HepG2 (cell line): Measurements from ENCODE around the gene SSR2.

Experiments
- CEBPB ChIP-seq: IDR thresholded peaks from 2 replicates; pipeline ENCODE4 v1.6.1; 2011; ENCODE audit warnings: low read depth, low read length, improper control_type of control experiment, borderline replicate concordance
- CTCF ChIP-seq: sonication (generic); formaldehyde crosslinking; IDR thresholded peaks from 2 replicates; pipeline ENCODE4 v1.5.0; 2020; ENCODE audit warnings: mild to moderate bottlenecking, missing genetic modification reagents, moderate library complexity
- DMTF1 ChIP-seq: sonication (generic); formaldehyde crosslinking; IDR thresholded peaks from 2 replicates; pipeline ENCODE4 v1.4.0; 2020; ENCODE audit warnings: mild to moderate bottlenecking, missing genetic modification reagents
- ELF1 ChIP-seq: sonication (generic); formaldehyde crosslinking; IDR thresholded peaks from 2 replicates; pipeline ENCODE4 v1.4.0; 2020; ENCODE audit warnings: missing genetic modification reagents
- EZH2 ChIP-seq: conservative IDR thresholded peaks from 2 replicates; pipeline ENCODE4 v1.6.1; 2012; ENCODE audit warnings: mild to moderate bottlenecking, low read depth, low read length, moderate library complexity
- JUND ChIP-seq: sonication (generic); formaldehyde crosslinking; IDR thresholded peaks from 2 replicates; pipeline ENCODE4 v1.8.0; 2022; ENCODE audit warnings: mild to moderate bottlenecking, missing genetic modification reagents
- PHB2 ChIP-seq: fragments of 450-650 bp; IDR thresholded peaks from 2 replicates; pipeline ENCODE4 v1.6.1; 2018; ENCODE audit not compliant: partially characterized antibody
- POLR2A ChIP-seq, 2 experiments: IDR thresholded peaks; 2 replicates each; pipeline ENCODE4 v1.6.1; 2011; ENCODE audit warnings: low read depth in 2 of 2, low read length in 2 of 2, mild to moderate bottlenecking in 1 of 2, moderate library complexity in 1 of 2; ENCODE audit not compliant: insufficient read depth in 1 of 2
- ZFP36 ChIP-seq: fragments of 150-350 bp; IDR thresholded peaks from 2 replicates; pipeline ENCODE4 v1.6.1; 2018; ENCODE audit warnings: borderline replicate concordance, low read length, low read depth; ENCODE audit not compliant: partially characterized antibody
- TF ChIP-seq, protein P1 (sequence below): sonication (generic); formaldehyde crosslinking; IDR thresholded peaks from 2 replicates; pipeline ENCODE4 v1.4.0; 2020; ENCODE audit warnings: low read depth, mild to moderate bottlenecking, missing genetic modification reagents
- TF ChIP-seq, protein P2 (sequence below): sonication (generic); formaldehyde crosslinking; IDR thresholded peaks from 2 replicates; pipeline ENCODE4 v1.4.0; 2020; ENCODE audit warnings: low read depth, mild to moderate bottlenecking, missing genetic modification reagents

DNA sequence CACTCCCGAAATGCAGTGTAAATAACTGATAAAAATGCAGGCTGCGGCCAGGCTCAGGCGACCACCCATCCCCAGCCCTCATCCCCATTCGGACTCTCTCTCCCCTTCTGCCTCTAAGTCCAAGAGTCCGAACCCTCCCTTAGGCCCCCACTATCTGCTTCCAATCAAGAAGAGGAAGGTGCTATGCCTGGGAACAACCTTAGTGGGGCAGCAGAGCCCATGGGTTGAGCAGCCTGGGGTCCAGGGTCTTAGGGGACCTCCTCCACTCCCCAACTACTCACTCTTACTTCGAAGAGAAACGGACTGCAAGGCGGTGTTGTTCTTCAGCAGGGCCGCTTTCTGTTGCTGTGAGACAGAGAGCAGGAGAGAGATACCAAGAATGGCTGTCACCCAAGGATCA lies 54.6 kb downstream of the SSR2 start:
- TF ChIP-seq PHB2 (no peak), CEBPB (no peak), EZH2 (no peak), ELF1 (CRISPR knock-in tag) (no peak), DMTF1 (no peak), CTCF (CRISPR knock-in tag) (peak; percentile 68), JUND (no peak), ZFP36 (no peak), POLR2A (IDR thresholded peaks at IDR 0.05; ENCODE audit: insufficient read depth in 1 of 2, low read depth in 2 of 2, low read length in 2 of 2) (no peak)
- TF ChIP-seq, protein P1, sequence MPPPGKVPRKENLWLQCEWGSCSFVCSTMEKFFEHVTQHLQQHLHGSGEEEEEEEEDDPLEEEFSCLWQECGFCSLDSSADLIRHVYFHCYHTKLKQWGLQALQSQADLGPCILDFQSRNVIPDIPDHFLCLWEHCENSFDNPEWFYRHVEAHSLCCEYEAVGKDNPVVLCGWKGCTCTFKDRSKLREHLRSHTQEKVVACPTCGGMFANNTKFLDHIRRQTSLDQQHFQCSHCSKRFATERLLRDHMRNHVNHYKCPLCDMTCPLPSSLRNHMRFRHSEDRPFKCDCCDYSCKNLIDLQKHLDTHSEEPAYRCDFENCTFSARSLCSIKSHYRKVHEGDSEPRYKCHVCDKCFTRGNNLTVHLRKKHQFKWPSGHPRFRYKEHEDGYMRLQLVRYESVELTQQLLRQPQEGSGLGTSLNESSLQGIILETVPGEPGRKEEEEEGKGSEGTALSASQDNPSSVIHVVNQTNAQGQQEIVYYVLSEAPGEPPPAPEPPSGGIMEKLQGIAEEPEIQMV (CRISPR knock-in tag), result no peak
- TF ChIP-seq, protein P2, sequence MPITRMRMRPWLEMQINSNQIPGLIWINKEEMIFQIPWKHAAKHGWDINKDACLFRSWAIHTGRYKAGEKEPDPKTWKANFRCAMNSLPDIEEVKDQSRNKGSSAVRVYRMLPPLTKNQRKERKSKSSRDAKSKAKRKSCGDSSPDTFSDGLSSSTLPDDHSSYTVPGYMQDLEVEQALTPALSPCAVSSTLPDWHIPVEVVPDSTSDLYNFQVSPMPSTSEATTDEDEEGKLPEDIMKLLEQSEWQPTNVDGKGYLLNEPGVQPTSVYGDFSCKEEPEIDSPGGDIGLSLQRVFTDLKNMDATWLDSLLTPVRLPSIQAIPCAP (CRISPR knock-in tag), result no peak
